Medulla oblongata (tissue), 1 donor: Measurements from ENCODE around the gene GRK1.

Source experiments
- DNase-seq: peaks from one replicate; pipeline ENCODE4 v3.0.0-alpha.2; 2015; ENCODE audit errors: extremely low spot score

GRK1 gene

DNA sequence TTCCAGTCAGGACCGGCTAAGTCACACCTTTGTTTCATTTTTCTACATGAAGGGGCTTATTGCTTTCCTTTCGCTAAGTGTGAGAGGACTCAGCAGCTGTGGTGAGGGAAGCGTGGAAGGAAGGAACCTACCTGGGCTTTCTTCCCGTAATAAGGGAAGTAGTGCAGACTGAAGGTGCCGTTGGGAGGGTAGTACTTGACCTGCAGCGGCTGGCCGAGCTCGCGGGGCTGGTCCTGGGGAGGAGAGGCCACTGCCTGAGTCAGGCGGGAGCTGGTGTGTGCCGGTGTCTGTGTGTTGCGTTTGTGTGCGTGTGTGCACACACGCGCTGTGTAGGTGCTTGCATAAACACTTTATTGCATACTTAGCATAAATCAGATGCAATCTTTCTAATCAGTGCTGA is 16.7 kb upstream of the GRK1 start:
- no peak for DNase-seq

DNA sequence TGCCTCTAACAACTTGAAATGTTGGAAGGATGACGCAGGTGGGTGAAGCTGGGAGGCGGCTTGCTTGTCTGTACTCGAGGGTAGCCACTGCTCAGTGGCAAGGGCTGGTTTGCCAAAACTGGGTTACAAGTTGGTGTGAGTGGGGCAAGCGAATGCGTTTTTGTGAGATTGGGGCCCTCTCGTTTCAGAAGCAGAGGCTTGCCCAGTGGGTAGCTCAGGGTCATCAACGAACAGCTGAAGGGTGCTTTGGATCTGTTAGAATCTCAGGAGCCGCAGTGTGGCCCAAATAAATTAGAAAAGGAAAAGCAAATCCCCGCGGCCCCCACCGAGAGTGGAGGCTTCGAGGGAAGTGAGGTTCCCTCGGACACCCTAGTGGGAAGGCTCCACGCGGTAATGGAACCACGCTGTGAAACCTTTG is 16.3 kb upstream of the GRK1 start:
- DNase-seq = no peak

DNA sequence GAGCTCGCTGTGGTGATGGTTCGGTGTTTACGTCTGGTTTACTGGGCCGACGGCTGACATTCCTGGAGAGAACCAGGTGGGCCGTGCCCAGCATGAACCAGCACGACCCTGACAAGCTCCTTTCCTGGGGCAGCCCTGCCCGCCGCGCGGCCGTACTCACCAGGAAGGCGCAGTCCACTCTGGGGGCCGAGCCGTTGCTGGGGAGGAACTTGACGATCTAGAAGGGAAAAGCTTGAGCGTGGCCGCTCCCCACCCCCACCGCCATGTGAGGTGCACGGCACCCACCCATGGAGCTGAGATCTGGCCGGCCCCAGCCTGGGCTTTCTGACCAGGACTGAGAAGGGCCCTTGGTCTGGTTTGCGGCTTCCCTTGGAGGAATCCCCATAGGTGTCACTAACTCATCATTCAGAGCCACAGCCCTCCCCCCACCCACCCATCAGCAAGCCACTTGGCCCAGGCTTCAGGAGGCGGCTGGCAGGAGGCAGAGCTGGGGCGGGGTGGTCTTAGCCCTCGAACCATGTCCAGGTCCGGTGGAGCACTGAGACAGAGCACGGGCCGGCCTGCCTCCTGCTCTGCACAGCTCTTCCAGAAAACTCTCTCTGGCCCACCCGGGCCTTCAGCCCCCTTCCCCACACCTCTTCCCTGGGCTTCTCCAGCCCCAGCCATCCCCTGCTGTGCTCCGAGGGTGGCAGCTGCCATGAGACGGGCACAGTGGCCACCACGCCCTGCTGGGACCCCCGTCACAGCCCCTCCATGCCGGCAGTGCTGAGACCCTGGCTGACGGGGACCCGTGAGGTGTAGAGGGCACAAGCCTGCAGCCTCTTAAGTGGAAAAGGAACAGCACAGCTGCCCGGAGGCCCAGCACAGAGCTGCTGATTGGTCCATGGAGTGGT is 15.3 kb upstream of the GRK1 start:
- no peak for DNase-seq

DNA sequence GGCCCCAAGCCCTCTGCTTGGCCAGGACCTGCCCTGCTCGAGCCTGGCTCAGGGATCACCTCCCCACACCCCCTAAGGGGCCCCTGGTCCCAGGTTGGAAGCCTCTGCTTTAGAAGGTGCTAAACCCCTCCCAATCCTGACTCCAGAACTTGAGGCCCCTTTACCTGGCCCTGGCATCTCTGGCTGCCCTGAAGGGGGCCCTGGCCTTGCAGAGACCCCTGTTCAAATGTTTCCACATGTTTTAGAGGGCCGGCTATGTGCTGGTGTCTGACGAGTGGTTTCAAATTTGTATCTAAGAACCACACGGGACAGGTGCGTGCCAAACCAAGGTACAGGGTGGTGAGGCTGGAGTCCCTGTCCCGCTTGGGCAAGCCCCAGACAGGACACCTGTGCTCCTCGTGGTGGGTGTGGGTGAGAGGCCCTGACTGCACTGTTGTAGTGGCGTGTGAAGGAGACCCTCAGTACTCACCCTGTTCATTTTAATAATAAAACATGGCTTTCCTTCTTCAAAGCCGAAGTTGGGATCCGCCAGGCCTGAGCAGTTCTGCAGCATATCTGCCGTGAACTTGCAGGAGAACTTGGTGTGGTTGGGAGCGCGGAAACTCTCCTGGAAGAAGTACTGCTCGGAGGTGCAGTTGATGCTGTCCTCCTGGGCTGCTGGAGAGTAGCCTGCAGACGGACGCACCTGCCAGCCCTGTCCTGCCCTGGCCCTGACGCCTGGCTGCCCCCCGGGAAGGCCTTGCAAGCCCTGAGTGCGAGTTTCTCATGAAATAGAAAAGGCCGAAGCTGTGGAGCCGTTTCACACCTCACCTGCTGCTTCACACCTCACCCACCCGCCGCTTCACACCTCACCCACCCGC is 14.4 kb upstream of the GRK1 start:
- DNase-seq = no peak

DNA sequence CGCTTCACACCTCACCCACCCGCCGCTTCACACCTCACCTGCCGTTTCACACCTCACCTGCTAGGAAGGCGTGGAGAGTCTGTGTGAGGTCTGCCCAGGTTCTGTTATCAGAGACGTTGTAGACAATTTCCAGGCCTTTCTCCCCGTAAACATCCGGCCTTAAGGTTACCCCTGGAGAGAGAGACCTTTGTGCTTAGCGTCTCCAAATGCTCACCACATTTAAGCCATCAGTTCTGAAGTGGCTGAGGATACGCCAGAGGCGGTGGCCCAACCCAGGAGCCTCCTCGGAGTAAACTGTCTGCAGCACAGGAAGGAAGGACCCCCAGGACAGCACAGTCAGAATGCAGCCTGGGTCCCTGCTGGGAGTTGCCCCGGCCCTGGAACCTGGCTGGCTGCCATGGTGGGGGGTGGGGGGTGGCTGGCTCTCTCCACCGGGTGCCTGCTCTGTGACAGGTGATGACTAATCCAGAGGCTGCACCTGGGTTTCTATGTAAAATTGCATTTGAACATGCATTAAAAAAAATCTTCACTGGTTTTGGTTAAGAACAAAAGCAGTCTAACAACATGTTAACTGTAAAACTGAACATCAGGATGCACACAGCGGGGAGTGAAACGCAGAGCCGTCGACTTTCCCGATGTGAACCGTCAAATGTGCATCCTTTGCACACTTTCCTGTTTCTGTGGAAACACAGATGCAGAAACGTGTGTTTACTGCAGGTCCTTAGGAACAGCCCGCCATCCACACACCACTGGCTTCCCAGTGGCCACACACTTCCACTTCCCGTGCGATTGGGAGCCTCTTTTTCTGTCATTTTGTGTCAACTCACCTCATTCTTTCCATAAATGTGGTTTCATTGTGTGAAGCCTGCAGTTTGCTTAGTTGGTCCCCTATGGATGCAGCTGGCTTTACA is 13.5 kb upstream of the GRK1 start:
- DNase-seq = no peak

DNA sequence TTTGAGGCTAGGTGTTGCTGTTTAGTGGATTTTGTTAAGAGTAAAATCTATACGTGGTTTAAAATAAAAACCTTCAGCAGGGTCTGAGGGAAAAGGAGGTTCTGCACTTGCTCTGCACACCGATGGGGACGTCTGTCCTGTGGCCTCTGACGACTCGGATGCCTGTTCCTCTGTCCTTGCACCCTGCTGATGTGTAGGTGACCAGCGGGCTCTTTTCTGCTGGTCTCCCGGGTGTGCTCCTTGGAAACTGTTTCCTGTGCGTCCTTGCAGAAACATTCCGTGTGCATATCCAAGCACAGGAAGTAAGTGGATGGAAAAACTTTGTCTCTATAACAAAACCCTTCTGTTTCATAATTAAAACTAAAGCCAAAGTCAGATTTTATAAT is 12.9 kb upstream of the GRK1 start:
- DNase-seq = no peak

DNA sequence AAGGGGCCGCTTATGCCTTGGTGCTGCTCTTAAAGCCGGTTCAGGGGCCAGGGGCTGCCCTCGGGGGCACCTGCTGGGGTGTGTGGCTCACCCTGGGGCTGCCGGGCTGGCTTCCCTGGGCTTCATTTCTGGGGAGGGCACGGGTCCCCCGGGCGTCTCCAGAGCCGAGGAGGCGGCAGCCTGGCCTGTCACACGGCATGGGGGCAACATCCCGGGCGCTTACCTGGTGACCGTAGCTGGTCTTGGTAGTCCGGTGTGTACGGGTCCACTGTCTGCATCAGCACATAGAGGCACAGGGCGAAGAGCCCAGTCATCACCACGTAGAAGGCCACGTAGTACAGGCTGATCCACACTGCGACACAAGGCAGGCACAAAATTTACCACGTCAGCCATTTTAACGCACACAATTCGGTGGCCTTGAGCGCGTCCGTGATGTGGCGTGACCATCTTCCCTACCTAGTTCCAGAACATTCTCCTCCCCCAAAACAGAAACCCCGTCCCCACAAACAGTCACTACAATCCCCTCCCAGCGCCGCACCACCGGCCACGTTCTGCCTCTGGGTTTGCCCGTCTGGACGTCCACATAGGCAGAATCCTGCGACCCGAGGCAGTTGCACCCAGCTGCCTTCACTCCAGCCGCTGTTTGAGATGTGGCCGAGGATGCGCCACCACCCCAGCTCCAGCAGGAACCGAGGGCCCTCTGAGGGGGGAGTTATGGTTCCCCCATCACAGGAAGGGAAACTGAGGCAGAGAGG is 12.3 kb upstream of the GRK1 start:
- no peak for DNase-seq

DNA sequence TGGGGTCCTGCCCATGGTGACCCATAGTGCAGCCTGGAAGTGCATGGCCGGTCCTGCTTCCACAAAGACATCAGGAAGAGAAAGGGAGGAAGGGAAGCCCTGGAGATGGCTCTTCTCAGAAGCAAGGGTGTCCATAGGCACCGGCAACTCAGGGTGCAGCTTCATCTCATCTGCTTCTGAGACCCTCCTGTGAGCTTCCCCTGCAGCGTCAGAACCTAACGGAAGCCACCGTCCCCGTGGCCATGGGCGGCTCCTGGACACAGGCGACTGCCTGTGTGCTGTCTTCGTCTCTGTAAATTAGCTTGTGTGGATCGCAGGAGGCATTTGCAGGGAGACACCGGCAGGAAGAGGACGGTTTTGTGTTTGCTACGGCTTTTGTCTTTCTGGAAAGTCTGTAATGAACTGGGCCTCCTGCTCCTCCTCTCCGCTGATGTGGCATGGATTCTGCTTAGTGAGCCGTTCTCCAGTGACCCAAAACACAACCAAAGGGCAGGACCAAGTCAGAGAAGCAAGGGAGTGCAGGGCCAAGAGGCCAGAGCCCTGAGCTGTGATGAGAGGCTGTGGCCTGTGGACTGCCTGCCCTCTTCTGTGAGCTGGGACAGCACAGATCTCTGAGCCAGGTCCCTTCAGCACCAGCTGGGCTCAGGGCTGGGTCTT is 11.5 kb upstream of the GRK1 start:
- DNase-seq = no peak

DNA sequence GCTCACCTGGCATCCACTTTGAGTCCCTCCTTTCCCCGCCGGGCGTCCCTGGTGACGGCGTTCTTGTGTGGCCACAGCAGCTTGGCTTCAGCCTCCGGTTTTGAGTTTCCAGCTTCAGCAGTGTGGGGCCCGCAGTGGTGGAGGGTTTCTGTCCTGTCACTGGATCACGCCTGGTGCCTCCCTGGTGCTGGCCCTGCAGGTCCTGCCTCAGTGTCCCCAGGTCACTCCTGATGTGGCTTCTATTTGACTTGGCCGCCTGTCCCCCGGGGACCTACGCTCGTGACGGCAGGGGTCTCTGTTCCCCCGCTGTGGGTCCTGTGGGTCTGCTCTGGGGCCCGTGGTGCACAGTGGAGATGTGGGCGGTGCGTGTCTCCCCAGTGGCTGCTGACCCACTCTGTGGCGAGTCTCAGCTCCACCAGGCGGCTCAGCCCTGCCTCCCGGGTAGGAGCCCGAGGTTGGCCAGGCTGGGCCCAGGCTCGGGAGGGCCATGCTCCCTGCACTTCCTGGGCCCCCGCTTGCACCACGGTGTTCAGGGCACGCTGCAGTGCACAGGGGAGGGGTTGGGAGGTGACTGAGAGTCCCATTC is 10.9 kb upstream of the GRK1 start:
- DNase-seq = no peak

DNA sequence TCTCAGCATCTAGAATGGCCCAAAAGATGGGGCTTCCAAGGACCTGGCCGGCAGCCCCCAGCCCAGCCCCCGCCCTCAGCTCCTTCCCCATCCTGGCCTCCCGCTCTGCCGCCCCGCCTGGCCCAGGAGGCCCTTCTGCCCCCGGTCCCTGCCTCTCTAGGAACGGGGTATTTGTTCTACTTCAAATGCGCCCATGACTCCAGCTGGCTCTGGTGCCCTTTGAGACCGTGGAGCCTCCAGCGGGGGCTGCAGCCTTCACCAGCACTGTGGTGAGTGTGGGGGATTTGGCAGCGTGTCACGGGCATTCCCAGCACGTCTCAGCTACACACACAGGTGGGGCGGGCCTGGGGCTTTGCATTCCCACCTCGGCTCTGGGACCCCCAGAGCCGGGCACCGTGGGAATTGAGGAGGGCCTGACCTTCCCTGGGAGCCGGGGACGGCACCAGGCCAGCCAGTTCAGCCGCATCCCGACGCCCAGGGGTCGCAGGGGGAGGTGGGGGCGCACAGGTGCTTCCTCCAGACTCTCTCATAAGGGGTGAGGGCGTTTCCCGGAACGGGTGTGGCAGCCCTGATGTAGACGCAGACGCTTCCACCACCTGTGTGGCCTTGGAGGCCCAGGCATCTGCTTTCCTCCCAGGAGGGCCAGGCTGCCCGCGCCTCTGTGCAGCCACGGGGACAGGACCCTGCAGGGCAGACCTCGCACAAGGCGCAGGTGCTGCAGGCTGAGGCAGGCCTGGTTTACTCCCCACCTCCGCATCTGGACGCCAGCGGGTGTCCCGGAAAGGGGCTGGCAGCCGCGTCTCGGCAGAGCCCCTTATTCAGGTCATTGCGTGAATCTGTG is 10.0 kb upstream of the GRK1 start:
- DNase-seq = no peak

DNA sequence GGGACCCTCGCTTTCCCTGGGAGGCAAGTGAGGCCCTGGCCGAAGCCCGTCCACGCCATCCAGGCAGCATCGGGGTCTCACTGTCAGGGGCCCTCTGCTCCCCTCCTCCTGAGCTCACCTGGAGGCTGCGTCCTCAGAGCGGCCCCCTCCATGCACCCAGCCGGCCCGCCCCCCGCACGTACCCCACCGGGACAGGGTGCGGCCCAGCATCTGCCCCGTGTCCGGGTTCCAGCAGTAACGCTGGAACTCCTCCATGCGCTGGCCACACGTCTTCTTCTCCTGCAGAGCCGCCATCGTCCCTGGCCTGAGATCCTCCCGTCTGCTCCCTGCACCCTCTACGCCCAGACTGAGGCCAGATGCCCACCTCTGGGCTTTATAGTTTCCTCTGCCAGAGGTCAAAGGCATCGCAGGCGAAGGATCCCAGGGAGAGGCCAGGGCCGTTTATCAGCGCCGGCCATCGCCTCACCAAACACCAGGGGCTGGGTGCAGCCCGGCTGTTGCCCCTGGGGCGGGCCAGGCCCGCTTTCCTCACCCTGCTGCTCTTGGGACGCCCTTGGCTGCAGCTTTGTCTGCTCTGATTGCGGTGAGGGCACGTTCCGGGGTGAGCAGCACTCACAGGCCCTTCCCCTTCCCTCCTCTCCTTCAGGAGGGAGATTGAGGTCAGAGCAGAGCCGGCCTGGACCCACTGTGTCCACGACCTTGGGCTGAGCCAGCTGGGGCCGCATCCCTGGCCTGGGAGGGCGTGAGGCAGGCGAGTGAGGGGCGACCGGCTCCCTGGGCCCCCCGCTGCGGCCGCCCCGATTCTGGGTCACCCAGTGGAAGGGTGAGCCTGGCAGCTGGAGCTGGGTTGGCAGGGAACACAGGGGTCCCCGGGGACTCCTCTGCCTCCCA is 8.9 kb upstream of the GRK1 start, which contains the start of gene ATP4B:
TSS of gene ATP4B (minus strand) at position 348 of the 891 bp plus-strand sequence. CDS start at position 294, 54 bp downstream.
- no peak for DNase-seq

DNA sequence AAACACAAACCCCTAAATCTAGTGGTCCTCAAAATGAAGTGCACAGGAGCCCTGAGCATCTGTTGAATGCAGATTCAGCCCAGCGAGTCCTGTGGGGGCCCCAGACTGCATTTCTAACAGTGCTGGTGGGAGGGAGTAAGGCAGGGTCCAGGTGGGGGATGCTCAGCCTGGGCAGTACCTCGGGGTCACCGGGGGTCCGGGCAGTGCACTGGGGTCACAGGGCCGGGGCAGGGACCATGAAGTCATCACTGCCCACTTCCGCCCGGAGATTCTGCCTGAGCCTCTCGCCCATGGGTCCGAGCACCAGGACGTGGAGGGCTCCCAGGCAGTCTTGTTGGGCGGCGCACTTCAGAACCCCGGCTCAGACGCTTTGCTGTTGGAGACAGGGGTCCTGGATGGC is 8.2 kb upstream of the GRK1 start:
- DNase-seq = no peak

DNA sequence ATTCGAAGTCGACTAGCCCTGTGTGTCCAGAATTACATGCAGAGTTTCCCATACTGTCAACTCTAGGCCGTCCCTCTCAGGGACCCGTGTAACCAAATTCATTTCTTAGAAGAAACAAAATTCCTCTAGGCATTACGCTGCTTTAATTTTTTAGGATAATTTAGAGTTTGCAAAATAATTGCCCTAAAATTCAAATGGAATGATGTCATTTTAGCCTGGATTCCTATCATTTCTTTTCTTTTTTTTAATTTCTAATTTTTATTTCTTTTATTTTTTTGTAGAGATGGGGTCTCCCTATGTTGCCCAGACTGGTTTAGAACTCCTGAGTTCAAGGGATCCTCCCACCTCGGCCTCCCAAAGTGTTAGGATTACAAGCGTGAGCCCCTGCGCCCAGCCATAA is 7.7 kb upstream of the GRK1 start:
- DNase-seq = no peak

DNA sequence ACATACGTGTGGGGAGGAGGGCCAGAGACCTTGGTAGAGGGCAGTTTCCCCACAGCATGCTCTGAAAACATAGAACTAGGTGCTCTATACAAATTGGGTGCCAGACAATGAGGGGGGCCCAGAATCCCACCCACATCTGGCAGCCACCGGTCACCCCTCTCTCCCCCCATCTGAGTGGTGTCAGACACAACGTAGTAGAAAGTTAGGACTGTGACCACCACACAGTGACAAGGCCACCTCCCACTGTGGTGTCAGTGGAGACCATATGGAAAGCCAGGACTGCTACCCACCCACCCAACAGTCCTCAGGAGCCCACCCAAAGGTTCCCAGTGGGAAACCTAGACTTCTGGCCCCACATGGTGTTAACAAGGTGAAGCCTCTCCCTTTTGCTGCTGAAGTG is 7.0 kb upstream of the GRK1 start:
- no peak for DNase-seq

DNA sequence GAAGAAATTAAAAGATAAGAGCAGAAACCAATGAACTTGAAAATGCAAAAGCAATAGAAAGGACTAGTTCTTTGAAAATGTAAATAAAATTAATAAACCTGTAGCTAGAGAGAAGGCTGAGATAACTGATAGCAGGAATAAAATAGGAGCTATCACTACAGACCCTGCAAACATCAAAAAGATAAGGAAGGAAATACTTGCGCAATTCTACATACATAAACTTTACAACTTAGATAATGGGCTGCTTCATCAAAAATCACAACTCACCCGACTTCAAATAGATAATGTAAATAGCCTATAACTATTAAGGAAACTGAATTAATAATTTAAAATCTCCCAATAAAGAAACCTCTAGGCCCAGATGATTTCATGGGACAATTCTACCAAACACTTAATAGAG is 5.5 kb upstream of the GRK1 start:
- DNase-seq = no peak

DNA sequence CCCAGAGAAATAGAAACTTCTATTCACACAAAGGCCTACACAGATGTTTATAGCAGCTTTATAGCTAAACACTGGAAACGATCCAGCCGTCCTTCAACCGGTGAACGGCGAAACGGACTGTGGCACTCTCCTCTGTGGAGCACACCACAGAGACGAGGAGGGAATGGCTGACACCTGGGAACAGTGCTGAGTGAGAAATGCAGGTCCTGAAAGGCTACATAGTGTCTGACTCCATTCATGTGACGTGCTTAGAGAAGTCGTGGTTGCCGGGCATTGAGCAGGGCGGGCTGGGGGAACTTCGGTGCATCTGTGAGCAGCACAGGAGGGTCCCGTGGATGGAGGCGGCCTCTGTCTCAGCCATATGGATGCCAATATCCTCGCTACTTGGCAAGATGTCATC is 3.1 kb upstream of the GRK1 start:
- DNase-seq = no peak

DNA sequence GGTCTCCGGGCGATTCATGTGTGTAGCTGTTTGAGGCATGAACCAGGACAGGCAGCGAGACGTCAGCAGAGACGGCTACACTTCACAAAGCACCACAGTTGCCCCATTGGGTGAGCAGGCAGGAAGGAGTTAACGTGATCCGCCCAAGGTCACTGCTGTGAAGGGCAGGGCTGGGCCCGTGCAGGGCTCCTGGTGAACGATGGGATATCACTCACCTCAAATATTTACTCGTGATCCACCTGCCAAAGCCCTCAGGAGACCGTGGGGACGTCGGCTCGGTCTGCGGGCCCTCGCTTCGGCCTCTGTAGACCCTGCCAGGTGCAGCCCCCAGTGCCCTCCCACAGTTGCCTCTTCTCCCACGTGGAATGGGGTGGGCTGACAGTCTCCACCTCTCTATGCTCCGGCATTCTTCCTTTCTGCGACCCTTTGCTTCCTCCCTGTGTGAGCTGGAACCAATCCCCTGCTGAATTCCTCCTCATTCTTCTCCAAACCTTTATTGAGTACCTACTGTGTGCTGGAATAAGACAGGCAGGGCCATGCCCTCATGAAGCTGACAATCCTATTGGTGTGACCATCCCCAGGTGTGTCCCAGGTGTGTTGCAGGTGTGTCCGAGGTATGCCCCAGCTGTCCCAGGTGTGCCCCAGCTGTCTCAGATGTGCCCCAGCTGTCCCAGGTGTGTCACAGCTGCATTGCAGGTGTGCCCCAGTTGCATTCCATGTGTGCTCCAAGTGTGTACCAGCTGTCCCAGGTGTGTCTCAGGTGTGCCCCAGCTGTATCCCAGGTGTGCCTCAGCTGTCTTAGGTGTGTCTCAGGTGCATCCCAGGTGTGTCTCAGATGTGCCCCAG is 2.0 kb upstream of the GRK1 start:
- DNase-seq = no peak
